Cardiac muscle cell (in vitro differentiated cells and primary cell): ENCODE data around the gene RTCB. TPM values are rescaled to one million over a fixed set of nuclear protein-coding genes. Genes with fewer than 3 reads are reported as not detected.

ENCODE experiments used
- DNase-seq, 2 donors: peaks; one replicate each; pipeline versions ENCODE4 v3.0.0 to v3.0.0-alpha.2; 2010 to 2017; ENCODE audit warnings: low read depth in 1 of 2, low spot score in 1 of 2
- H3K27ac ChIP-seq: fragments of 200-600 bp; sonication (generic); 2 replicates; pipeline ENCODE4 v1.5.1; 2016
- H3K27me3 ChIP-seq: fragments of 200-600 bp; sonication (generic); 2 replicates; pipeline ENCODE4 v1.6.0; 2016; ENCODE audit warnings: control low read depth
- H3K36me3 ChIP-seq: fragments of 200-600 bp; sonication (generic); 2 replicates; pipeline ENCODE4 v1.5.1; 2016; ENCODE audit warnings: control low read depth
- H3K4me1 ChIP-seq: fragments of 200-600 bp; sonication (generic); 2 replicates; pipeline ENCODE4 v1.8.1; 2017; ENCODE audit warnings: low read depth, mild to moderate bottlenecking, mixed run types
- H3K4me3 ChIP-seq: fragments of 200-600 bp; sonication (generic); 2 replicates; pipeline ENCODE4 v1.5.1; 2016; ENCODE audit warnings: mild to moderate bottlenecking
- H3K9me3 ChIP-seq: fragments of 200-600 bp; sonication (generic); 2 replicates; pipeline ENCODE4 v1.5.1; 2017; ENCODE audit warnings: low read depth, mild to moderate bottlenecking, control low read depth
- CTCF ChIP-seq: IDR thresholded peaks from 2 replicates; pipeline ENCODE4 v1.5.1; 2012; ENCODE audit warnings: low read depth, mild to moderate bottlenecking, low read length
- polyA plus RNA-seq: library from polyadenylated mRNA; unstranded; fragments of >200 nt; fragmentation: Nextera tagmentation; extraction: Ambion mirVana; gene quantifications from 2 replicates; pipeline ENCODE4 v1.2.1, GENCODE V29; 2016
- total RNA-seq: library from RNA; depleted of rRNA; stranded (reverse); fragments of >200 nt; gene quantifications from 2 replicates; pipeline ENCODE4 v1.2.3, GENCODE V29; 2016

Gene RTCB
- total and polyA plus RNA-seq, 2 experiments from 2014 or later = 104 to 154 TPM

DNA sequence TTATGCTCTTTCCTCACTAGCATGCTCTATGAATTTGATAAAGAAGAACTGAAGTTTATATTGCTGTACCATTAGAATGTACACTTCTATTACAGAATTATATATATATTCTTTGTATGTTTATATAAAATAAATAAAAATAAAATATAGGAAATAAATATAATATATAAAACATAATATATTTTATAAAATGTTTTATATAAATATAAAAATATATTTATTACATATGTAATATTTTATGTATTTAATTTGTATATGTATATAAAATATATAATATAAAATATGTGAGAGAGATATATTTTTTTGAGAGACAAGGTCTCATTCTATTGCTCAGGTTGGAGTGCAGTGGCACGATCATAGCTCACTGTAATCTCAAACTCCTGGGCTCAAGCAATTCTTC lies 18.3 kb upstream of the RTCB start:
- TF ChIP-seq CTCF = no peak
- no peak for DNase-seq
- H3K9me3 ChIP-seq = no peaks in the 10 kb centered on the region
- no peak overlapping the region for H3K27ac ChIP-seq
- H3K4me1 ChIP-seq = no peaks in the 10 kb centered on the region
- H3K36me3 ChIP-seq = no peaks in the 10 kb centered on the region
- no peak overlapping the region for H3K4me3 ChIP-seq
- H3K27me3 ChIP-seq = peaks cover 40% of the 10 kb centered on the region

DNA sequence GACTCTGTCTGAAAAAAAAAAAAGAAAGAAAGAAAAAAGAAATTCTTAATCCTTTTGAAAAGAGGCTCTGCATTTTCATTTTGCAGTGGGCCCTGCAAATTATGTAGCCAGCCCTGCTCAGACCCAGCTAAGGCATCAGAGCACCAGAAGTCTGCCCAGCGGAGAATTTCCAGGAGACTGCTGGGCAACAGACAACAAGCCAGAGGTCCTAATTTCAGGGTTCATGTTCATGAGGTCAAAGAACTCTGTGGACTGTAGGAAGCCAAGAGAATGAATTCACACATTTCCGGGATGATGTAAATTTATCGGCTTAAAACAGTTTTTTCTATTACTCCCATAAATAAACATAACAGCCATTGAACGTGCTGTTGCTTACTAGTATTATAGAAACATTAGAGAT lies 14.8 kb upstream of the RTCB start:
- H3K9me3 ChIP-seq = no peaks in the 10 kb centered on the region
- H3K4me1 ChIP-seq = no peaks in the 10 kb centered on the region
- H3K4me3 ChIP-seq = no peak overlapping the region
- no peak overlapping the region for H3K27ac ChIP-seq
- DNase-seq = no peak
- no peak for TF ChIP-seq CTCF
- H3K36me3 ChIP-seq = no peaks in the 10 kb centered on the region
- peaks cover 40% of the 10 kb centered on the region for H3K27me3 ChIP-seq

- no peaks in the 10 kb centered on the region for H3K9me3 ChIP-seq
- peaks cover 64% of the 10 kb centered on the region for H3K27me3 ChIP-seq
- no peak for DNase-seq
- H3K4me1 ChIP-seq = no peaks in the 10 kb centered on the region
- H3K36me3 ChIP-seq = no peaks in the 10 kb centered on the region
- no peak overlapping the region for H3K4me3 ChIP-seq
- TF ChIP-seq CTCF = no peak
- no peak overlapping the region for H3K27ac ChIP-seq
These were observed 11.6 kb upstream of the RTCB start for GRCh38 chr22:32423664-32424063.

DNA sequence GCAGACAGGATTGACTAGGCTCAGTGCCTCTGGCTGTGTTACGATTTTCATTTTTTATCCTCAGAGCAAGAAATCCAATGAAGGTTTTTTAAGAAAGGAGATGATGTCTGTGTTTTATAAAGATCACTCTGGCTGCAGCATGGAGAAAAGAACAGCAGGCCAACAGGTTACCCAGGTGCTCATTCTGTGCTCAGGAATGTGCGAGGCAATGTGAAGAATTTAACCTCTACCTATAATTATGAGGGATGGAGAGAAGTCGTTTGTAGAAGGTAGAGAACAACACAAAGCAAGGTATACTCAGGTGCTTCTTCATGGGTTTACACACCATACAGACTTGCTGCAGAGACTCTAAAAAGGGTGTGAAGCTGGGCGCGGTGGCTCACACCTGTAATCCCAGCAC lies 10.0 kb upstream of the RTCB start:
- Histone ChIP-seq H3K4me3 (no peak overlapping the region), H3K9me3 (no peaks in the 10 kb centered on the region), H3K27ac (no peak overlapping the region), H3K27me3 (peaks cover 74% of the 10 kb centered on the region), H3K4me1 (no peaks in the 10 kb centered on the region), H3K36me3 (no peaks in the 10 kb centered on the region)
- TF ChIP-seq CTCF = no peak
- DNase-seq = no peak

DNA sequence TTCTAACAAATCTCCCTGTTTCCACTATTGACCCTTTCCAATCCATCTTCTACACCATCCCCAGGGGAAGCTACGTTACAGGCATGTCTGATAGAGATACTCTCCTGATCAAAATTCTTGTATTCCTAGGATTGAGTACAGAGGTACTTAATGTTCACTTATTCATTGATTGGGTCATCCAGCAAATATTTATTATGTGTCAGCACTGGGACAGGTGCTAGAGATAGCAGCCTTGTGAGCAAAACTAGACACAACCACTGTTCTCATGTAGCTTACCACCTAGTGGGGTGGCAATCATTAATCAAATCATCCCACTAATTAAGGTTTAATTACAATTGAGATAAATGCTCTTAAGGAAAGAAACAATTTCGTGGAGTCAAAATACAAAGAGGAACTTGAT lies 9.4 kb upstream of the RTCB start:
- no peaks in the 10 kb centered on the region for H3K9me3 ChIP-seq
- no peak overlapping the region for H3K27ac ChIP-seq
- no peak for TF ChIP-seq CTCF
- no peak overlapping the region for H3K4me3 ChIP-seq
- no peak for DNase-seq
- peaks cover 75% of the 10 kb centered on the region for H3K27me3 ChIP-seq
- H3K4me1 ChIP-seq = no peaks in the 10 kb centered on the region
- H3K36me3 ChIP-seq = no peaks in the 10 kb centered on the region

DNA sequence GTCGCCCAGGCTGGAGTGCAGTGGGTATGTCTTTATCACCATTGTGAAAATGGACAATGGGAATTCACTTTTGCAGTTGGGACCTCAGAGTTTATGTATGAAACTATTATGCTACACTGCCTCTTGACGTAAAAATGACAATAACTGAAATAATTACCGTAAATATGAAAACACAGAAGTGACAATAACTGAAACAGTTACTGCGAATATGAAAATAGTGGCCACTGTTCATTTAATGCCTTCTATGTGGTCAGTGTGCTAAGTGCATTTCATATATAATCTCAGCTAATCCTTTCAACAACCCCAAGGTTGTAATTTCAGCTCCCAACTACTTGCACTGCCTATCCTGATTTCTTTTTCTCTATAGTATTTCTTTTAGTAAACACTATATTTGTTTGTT lies 5.9 kb upstream of the RTCB start:
- DNase-seq = no peak

More for the DNA sequence above, 5.9 kb upstream of the RTCB start:
- H3K4me3 ChIP-seq = no peak overlapping the region
- H3K4me1 ChIP-seq = no peaks in the 10 kb centered on the region
- no peak overlapping the region for H3K27ac ChIP-seq
- H3K36me3 ChIP-seq = no peaks in the 10 kb centered on the region
- peaks cover 49% of the 10 kb centered on the region for H3K27me3 ChIP-seq
- TF ChIP-seq CTCF = no peak
- H3K9me3 ChIP-seq = no peaks in the 10 kb centered on the region
